Activated CD4-positive, alpha-beta T cell treated with anti-CD3 and anti-CD28 coated beads for 4 hours (primary cell): Measurements from ENCODE around the gene HECTD1.
"Not testable (repeated sequence)": the region's sequence is repeated elsewhere in the genome, so short reads cannot be mapped to it uniquely, and the experiment has no call there.

Source experiments
- DNase-seq, 2 donors: peaks; one replicate each; pipeline ENCODE4 v3.0.0-alpha.2; 2020

HECTD1 gene

GRCh38 chr14:31086466-31086865 is 121.1 kb downstream of the HECTD1 start:
- DNase-seq, result not testable (repeated sequence)

- no peak for DNase-seq
These were observed 122.6 kb downstream of the HECTD1 start for GRCh38 chr14:31085027-31085426.

GRCh38 chr14:31084385-31084784 is 123.2 kb downstream of the HECTD1 start:
- no peak for DNase-seq

GRCh38 chr14:31083781-31084180 is 123.8 kb downstream of the HECTD1 start:
- no peak for DNase-seq

- no peak for DNase-seq
These were observed 127.1 kb downstream of the HECTD1 start for GRCh38 chr14:31080484-31080883.

GRCh38 chr14:31080056-31080455 is 127.5 kb downstream of the HECTD1 start:
- DNase-seq, result no peak

- no peak for DNase-seq
These were observed 128.8 kb downstream of the HECTD1 start for GRCh38 chr14:31078766-31079165.

- DNase-seq, result no peak
These were observed 132.4 kb downstream of the HECTD1 start for GRCh38 chr14:31075144-31075543.

GRCh38 chr14:31071151-31071550 is 136.4 kb downstream of the HECTD1 start:
- no peak for DNase-seq

GRCh38 chr14:31070431-31070830 is 137.2 kb downstream of the HECTD1 start:
- DNase-seq, result no peak

- DNase-seq, result no peak
These were observed 138.2 kb downstream of the HECTD1 start for GRCh38 chr14:31069343-31069742.

GRCh38 chr14:31068235-31068634 is 139.4 kb downstream of the HECTD1 start:
- DNase-seq, result no peak

GRCh38 chr14:31062908-31063307 is 144.7 kb downstream of the HECTD1 start:
- not testable (repeated sequence) for DNase-seq

- no peak for DNase-seq
These were observed 147.2 kb downstream of the HECTD1 start for GRCh38 chr14:31060253-31060875.

- DNase-seq, result no peak
These were observed 148.3 kb downstream of the HECTD1 start for GRCh38 chr14:31059152-31059924.

GRCh38 chr14:31057701-31058364 is 149.8 kb downstream of the HECTD1 start:
- DNase-seq, result no peak

GRCh38 chr14:31057035-31057434 is 150.6 kb downstream of the HECTD1 start:
- DNase-seq, result no peak

GRCh38 chr14:31052905-31053586 is 154.5 kb downstream of the HECTD1 start:
- not testable (repeated sequence) for DNase-seq

- no peak for DNase-seq
These were observed 156.1 kb downstream of the HECTD1 start for GRCh38 chr14:31051511-31051910.

- DNase-seq, result no peak
These were observed 156.6 kb downstream of the HECTD1 start for GRCh38 chr14:31051023-31051422.
